ENCODE measurements around the gene BRSK2.

Gene BRSK2

DNA sequence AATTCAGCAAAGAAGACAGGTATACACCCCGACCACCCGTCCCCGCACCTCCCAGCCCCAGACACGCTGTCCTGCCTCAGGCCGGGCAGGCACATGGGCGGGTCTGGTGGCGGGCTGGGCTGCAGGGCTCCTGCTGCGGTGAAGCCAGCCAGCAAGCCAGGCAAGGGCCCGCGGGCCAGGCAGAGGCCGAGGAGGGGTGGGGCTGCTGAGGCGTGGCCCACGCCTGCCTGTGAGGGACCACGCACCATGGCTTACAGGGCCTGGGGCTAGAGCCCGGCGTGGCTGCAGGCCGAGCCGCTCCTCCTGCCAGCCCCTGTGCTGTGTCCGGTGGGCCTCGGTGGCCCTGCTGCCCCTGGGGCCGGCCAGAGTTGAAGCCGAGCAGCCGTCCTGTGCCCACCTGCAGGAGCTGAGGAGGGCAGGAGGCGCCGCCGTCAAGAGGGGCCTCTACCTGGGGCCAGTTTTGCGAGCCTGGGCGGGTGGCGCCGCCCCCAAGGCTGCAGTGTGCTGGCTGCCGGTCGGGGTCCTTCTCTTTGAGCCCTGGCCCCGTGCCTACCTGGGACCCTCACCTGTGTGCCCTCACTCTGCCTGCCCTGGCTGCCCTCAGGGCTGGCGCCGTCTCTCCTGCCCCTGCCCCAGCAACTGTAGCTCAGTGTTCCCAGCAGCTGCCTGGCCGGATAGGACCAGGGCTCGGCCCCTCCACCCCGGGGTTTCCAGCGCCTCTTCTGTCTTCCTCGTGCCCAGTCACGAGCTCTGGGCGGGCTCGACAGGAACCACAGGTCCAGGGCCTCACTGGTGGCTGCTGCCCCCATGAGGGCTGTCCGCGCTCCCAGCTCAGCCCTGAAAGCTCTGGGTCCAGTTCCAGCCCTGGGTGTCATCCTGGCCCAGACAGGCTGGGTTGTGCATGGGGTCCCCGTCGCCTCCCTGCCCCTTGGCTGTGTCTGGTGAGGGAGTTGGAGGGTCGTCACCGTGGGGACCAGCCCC, 58.4 kb downstream of the BRSK2 start:
- Histone ChIP-seq H3K4me1 (ENCODE audit: insufficient read depth, low read length) (no peaks in the 10 kb centered on the region), H3K9me3 (ENCODE audit: low read length) (no peaks in the 10 kb centered on the region), H3K36me3 (ENCODE audit: insufficient read depth, low read length) (peaks cover 70% of the 10 kb centered on the region), H3K27me3 (ENCODE audit: insufficient read depth, low read length) (no peaks in the 10 kb centered on the region), H2AFZ (ENCODE audit: low read depth, low read length) (no peak overlapping the region), H3K4me3 (ENCODE audit: low read length) (no peak overlapping the region)

DNA sequence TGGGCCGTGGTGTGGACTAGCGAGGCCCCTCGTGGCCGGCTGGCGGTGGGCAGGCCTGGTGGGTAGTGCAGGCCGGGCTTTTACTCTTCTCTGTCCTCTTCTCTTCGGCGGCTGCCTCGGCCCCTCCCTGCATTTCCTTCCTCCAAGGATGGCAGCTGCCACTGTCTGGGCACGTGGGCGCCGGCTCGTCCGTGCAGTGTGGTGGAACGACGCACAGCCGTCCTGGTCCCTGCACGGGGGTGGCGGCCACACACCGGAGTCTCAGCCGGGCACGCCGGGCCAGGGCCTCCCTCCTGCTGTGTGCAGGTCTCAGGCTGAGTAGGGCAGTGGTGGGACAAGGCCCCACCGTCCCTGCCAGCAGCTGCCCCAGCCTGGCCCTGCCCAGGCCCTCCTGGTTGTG, 59.1 kb downstream of the BRSK2 start:
- no peaks in the 10 kb centered on the region for H3K27me3 ChIP-seq (ENCODE audit: insufficient read depth, low read length)
- H2AFZ ChIP-seq (ENCODE audit: low read depth, low read length) = no peak overlapping the region
- peaks cover 71% of the 10 kb centered on the region for H3K36me3 ChIP-seq (ENCODE audit: insufficient read depth, low read length)
- H3K4me3 ChIP-seq (ENCODE audit: low read length) = no peak overlapping the region
- no peaks in the 10 kb centered on the region for H3K9me3 ChIP-seq (ENCODE audit: low read length)
- H3K4me1 ChIP-seq (ENCODE audit: insufficient read depth, low read length) = no peaks in the 10 kb centered on the region

DNA sequence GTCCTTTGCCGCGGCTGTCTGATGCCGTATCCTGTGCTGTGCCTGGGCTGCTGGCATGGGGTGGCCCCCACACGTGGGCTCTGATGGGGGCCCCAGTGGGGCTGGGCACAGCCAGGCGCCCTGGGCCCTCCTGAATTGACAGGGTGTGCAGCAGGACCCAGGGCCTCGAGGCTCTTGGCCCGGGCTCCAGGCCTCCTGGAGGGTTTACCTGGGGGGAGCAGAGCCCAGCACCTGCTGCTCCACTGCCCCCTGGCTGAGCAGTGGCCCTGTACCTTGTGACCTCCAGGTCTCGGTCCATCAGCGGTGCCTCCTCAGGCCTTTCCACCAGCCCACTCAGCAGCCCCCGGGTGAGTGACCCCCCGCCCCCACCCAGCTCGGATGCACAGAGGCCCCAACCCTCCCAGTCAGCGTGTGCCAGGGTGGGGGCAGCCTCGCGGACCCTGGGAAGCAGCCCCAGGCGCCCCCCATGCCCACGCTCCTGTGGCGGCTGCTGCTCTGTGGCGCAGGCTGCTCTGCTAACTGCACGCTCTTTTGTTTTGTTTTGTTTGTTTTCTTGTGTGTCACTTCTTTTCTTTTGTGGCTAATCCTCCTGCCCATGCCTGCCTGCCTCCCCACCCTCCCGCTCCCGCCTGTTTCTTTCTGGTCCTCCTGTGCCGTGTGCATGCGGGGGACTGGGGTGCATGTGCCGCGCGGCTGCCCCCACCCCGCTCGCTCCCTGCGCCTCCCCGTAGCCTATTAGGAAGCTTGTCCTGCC, 59.9 kb downstream of the BRSK2 start:
- Histone ChIP-seq H3K4me3 (ENCODE audit: low read length) (no peak overlapping the region), H3K27me3 (ENCODE audit: insufficient read depth, low read length) (no peaks in the 10 kb centered on the region), H2AFZ (ENCODE audit: low read depth, low read length) (no peak overlapping the region), H3K4me1 (ENCODE audit: insufficient read depth, low read length) (no peaks in the 10 kb centered on the region), H3K9me3 (ENCODE audit: low read length) (no peaks in the 10 kb centered on the region), H3K36me3 (ENCODE audit: insufficient read depth, low read length) (peaks cover 75% of the 10 kb centered on the region)

DNA sequence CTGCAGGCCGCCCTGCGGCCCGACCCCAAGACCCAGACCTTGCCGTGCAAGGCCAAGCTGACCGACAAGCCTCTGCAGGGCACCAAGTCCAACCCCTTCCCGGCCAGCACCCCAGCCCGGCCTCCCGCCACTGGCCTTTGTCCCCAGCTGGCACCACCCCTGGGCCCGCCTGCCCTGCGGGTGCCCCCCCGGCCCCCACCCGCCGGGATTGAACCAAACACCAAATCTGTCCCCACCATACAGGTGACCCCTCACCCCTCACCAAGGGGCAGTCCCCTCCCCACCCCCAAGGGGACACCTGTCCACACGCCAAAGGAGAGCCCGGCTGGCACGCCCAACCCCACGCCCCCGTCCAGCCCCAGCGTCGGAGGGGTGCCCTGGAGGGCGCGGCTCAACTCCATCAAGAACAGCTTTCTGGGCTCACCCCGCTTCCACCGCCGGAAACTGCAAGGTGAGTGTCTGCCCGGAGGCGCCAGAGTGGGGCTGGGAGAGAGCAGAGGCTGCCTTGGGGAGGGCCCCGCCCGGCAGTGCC, 60.7 kb downstream of the BRSK2 start:
- peaks cover 70% of the 10 kb centered on the region for H3K36me3 ChIP-seq (ENCODE audit: insufficient read depth, low read length)
- H3K4me1 ChIP-seq (ENCODE audit: insufficient read depth, low read length) = no peaks in the 10 kb centered on the region
- no peak overlapping the region for H2AFZ ChIP-seq (ENCODE audit: low read depth, low read length)
- no peak overlapping the region for H3K4me3 ChIP-seq (ENCODE audit: low read length)
- H3K9me3 ChIP-seq (ENCODE audit: low read length) = no peaks in the 10 kb centered on the region
- H3K27me3 ChIP-seq (ENCODE audit: insufficient read depth, low read length) = no peaks in the 10 kb centered on the region

DNA sequence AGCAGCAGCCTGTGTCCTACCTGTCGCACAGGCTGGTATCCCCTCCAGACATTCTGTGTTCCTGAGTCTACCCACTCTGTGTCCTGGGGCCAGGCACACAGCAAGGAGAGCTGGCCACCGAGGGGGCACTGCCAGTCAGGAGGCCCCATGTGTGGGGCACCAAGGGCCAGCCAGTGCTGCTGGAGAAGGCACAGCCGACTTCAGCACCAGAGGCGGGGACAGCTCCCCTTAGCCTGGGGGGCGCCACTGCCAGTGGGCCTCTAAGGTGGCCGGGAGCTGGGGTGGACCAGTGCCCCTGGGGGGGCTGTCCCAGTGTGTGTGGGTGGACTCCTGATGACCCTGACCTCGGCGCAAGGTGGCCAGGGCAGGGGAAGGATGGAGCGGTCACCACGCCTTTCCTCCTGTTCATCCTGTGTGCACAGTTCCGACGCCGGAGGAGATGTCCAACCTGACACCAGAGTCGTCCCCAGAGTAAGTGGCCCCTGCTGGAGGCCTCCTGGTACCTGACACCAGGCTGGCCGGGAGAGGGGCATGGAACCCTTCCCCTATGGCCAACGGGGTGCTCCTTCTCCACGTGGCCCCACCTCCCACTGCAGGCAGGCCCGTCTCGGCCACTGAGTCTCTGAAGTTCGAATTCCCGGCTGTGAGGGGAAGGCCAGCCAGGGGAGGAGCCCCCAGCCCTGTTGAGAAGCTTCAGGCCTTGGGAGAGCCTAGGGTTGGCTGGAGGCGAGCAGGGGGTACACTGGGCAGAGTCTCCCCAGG, 61.4 kb downstream of the BRSK2 start:
- H3K4me3 ChIP-seq (ENCODE audit: low read length) = no peak overlapping the region
- no peaks in the 10 kb centered on the region for H3K4me1 ChIP-seq (ENCODE audit: insufficient read depth, low read length)
- H3K36me3 ChIP-seq (ENCODE audit: insufficient read depth, low read length) = peaks cover 69% of the 10 kb centered on the region

DNA sequence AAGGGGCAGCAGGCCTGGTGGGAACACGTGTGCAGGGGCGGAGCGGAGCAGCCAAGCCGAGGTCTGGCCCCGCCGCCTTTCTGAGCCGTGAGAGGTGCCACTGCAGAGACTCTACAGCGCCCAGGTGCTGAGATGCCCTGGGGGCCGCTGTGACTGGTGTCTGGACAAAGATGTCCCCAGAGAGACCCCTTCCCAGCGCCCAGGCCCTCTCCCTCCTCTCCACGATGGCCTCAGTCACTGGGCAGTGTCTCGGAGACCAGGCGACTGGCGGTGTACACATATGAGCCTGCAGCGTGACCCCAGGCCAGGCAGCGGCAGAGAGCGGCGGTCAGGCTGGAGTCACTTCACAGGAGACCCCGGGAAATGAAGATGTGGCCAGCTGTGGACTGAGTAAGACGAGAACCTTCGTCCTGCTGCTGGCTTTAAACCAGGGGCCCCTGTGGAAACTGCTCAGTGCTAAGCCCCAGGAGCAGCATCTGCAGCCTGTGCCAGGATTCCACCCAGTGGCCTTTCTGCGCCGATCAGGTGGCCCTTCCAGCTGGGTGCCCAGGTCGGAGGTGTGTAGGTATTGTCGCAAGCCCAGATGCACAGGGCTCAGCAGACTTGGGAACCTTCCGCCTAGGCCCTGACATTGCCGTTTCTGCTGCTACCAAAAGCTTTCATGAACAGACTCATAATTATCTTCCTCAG, 62.2 kb downstream of the BRSK2 start:
- H2AFZ ChIP-seq (ENCODE audit: low read depth, low read length) = no peak overlapping the region
- peaks cover 67% of the 10 kb centered on the region for H3K36me3 ChIP-seq (ENCODE audit: insufficient read depth, low read length)
- H3K4me1 ChIP-seq (ENCODE audit: insufficient read depth, low read length) = no peaks in the 10 kb centered on the region
- H3K9me3 ChIP-seq (ENCODE audit: low read length) = no peaks in the 10 kb centered on the region
- H3K4me3 ChIP-seq (ENCODE audit: low read length) = no peak overlapping the region
- no peaks in the 10 kb centered on the region for H3K27me3 ChIP-seq (ENCODE audit: insufficient read depth, low read length)

More for the DNA sequence above, 61.4 kb downstream of the BRSK2 start:
- no peaks in the 10 kb centered on the region for H3K27me3 ChIP-seq (ENCODE audit: insufficient read depth, low read length)
- H3K9me3 ChIP-seq (ENCODE audit: low read length) = no peaks in the 10 kb centered on the region
- H2AFZ ChIP-seq (ENCODE audit: low read depth, low read length) = no peak overlapping the region

DNA sequence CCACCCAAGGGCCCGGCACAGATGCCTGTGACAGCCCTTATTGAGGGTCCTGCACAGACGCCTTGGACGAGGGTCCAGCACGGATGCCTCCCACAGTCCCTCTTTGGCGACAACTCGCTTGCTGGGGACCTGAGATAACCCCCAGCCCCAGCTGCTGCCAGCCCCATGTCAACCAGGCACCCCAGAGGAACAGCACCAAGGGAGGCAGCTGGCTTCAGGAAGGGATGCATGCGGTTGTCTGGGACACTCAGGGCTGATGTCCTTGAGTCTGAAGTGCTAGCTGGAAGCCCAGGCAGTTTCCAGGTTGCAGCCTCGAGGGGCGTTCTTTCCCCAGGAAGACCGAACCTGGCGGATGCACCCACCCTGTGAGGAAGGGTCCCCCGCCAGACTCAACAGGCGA, 63.0 kb downstream of the BRSK2 start:
- no peaks in the 10 kb centered on the region for H3K4me1 ChIP-seq (ENCODE audit: insufficient read depth, low read length)
- peaks cover 63% of the 10 kb centered on the region for H3K36me3 ChIP-seq (ENCODE audit: insufficient read depth, low read length)
- no peaks in the 10 kb centered on the region for H3K27me3 ChIP-seq (ENCODE audit: insufficient read depth, low read length)
- H3K4me3 ChIP-seq (ENCODE audit: low read length) = no peak overlapping the region
- H2AFZ ChIP-seq (ENCODE audit: low read depth, low read length) = no peak overlapping the region
- no peaks in the 10 kb centered on the region for H3K9me3 ChIP-seq (ENCODE audit: low read length)

DNA sequence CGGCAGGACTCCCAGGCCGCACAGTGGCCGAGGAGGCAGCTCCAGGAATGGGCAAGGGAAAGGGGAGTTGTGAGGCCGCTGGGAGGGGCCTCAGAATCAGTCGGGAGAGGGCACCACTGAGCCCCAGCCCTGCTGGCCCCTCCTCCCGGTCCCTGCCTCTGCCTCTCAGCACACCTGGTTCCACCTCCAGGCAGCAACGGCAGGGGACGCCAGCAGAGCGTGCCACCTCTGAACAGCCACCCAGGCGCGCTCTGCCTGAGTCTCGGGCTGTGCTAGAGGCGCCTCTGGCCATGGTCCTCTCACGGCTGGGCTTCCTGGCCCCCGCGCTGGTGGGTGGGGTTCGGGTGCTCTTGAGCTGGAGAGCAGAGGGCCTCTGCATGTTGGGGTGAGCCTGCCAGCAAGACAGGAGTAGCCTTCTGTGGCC, 63.9 kb downstream of the BRSK2 start:
- Histone ChIP-seq H3K4me3 (ENCODE audit: low read length) (no peak overlapping the region), H3K4me1 (ENCODE audit: insufficient read depth, low read length) (peaks cover 3% of the 10 kb centered on the region), H2AFZ (ENCODE audit: low read depth, low read length) (no peak overlapping the region), H3K27me3 (ENCODE audit: insufficient read depth, low read length) (no peaks in the 10 kb centered on the region), H3K9me3 (ENCODE audit: low read length) (no peaks in the 10 kb centered on the region), H3K36me3 (ENCODE audit: insufficient read depth, low read length) (peaks cover 54% of the 10 kb centered on the region)

DNA sequence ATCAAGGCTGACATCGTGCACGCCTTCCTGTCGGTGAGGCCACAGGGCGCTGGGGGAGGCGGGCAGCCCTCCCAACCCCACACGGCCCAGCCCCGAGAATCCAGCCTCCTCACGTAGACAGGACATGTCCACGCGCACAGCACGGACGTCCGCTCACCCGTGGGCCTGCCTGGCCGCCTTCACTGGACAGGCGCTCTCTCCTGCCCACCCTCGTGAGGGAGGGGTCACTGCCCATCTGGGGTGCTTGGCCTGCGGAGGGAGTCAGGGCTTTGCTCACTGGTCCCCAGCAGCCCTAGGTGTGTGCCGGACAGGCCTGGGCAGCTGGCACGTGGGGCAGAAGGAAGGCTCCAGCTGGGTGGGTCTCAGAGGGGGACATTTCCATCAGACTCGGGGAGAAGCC, 64.8 kb downstream of the BRSK2 start:
- no peak overlapping the region for H3K4me3 ChIP-seq (ENCODE audit: low read length)
- peaks cover 48% of the 10 kb centered on the region for H3K36me3 ChIP-seq (ENCODE audit: insufficient read depth, low read length)
- no peak overlapping the region for H2AFZ ChIP-seq (ENCODE audit: low read depth, low read length)
- no peaks in the 10 kb centered on the region for H3K9me3 ChIP-seq (ENCODE audit: low read length)
- H3K4me1 ChIP-seq (ENCODE audit: insufficient read depth, low read length) = peaks cover 3% of the 10 kb centered on the region
- no peaks in the 10 kb centered on the region for H3K27me3 ChIP-seq (ENCODE audit: insufficient read depth, low read length)

DNA sequence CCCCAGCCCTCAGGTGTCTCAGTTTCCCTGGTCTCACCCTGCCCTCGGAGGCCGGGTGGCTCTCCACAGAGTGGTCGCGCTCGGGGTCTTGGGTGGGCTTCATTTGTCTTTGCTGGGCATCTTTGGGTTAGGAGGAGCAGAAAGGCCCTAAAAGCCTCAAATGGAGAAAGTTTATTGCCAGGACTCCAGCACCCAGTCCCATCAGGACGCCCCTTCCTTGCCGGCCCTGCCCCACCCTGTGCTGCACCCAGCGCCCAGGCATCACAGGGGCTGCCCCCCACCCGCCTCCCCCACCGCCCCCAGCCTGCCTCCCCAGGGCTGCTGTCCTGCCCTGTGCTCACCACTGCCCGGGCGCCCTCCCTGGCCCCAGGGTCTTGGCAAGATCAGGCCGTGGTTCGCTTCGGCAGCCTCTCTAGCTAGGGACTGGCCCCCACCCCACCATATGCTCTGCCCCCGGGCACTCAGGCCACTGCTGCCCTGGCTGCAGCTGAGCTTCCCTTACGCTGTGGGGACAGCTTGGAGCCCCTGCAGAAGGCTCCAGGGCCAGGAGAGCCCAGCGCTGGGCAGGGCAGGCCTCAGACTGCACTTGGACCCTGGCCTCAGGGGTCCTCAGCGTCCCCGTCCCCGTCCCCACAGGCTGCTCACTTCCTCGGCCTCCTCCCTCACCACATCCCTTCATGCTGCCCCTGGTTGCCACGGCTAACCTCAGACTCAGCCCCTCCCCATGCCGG, 65.5 kb downstream of the BRSK2 start:
- no peaks in the 10 kb centered on the region for H3K27me3 ChIP-seq (ENCODE audit: insufficient read depth, low read length)
- no peak overlapping the region for H2AFZ ChIP-seq (ENCODE audit: low read depth, low read length)
- peaks cover 3% of the 10 kb centered on the region for H3K4me1 ChIP-seq (ENCODE audit: insufficient read depth, low read length)
- H3K4me3 ChIP-seq (ENCODE audit: low read length) = no peak overlapping the region
- H3K9me3 ChIP-seq (ENCODE audit: low read length) = no peaks in the 10 kb centered on the region
- H3K36me3 ChIP-seq (ENCODE audit: insufficient read depth, low read length) = peaks cover 45% of the 10 kb centered on the region

DNA sequence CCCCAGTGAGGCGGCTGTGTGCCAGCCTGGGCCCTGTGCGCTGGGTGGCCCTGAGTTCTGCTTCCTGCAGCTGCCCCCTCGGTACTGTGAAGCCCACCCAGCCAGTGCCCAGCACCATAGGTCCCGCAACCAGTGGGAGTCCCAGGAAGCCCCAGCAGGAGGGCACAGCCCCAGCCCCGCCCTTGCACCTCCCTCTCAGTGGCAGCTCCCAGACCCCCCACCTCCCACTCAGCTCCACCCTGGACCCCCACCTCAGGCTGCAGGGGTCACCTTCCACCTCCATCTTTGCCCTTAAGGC, 66.0 kb downstream of the BRSK2 start:
- H3K4me3 ChIP-seq (ENCODE audit: low read length) = no peak overlapping the region
- H3K9me3 ChIP-seq (ENCODE audit: low read length) = no peaks in the 10 kb centered on the region
- no peaks in the 10 kb centered on the region for H3K27me3 ChIP-seq (ENCODE audit: insufficient read depth, low read length)
- H2AFZ ChIP-seq (ENCODE audit: low read depth, low read length) = no peak overlapping the region
- peaks cover 45% of the 10 kb centered on the region for H3K36me3 ChIP-seq (ENCODE audit: insufficient read depth, low read length)
- peaks cover 3% of the 10 kb centered on the region for H3K4me1 ChIP-seq (ENCODE audit: insufficient read depth, low read length)

DNA sequence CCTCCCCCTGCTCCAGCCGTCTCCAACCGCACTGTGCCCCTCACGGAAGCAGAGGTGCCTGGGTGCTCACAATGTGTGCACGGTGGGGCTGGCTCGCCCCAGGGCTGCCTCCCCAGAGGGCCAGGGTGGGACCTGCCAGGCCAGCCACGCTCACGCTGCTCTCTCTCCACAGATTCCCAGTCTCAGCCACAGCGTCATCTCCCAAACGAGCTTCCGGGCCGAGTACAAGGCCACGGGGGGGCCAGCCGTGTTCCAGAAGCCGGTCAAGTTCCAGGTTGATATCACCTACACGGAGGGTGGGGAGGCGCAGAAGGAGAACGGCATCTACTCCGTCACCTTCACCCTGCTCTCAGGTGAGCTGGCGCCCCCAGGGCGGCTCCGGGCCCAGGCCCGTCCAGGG, 66.4 kb downstream of the BRSK2 start:
- Histone ChIP-seq H3K4me3 (ENCODE audit: low read length) (no peak overlapping the region), H3K27me3 (ENCODE audit: insufficient read depth, low read length) (no peaks in the 10 kb centered on the region), H3K4me1 (ENCODE audit: insufficient read depth, low read length) (peaks cover 3% of the 10 kb centered on the region), H3K9me3 (ENCODE audit: low read length) (no peaks in the 10 kb centered on the region), H2AFZ (ENCODE audit: low read depth, low read length) (no peak overlapping the region), H3K36me3 (ENCODE audit: insufficient read depth, low read length) (peaks cover 49% of the 10 kb centered on the region)

Data from neuron (in vitro differentiated cells).